IPS-20b (cell line): Measurements from ENCODE around the gene SOS1.
"Not testable (repeated sequence)": the region's sequence is repeated elsewhere in the genome, so short reads cannot be mapped to it uniquely, and the experiment has no call there.

Experiments used
- H3K27ac ChIP-seq: one replicate; pipeline ENCODE4 v1.5.1; 2013; ENCODE audit warnings: low read length
- H3K27me3 ChIP-seq: 2 replicates; pipeline ENCODE4 v1.6.1; 2013; ENCODE audit warnings: mild to moderate bottlenecking, low read length, inconsistent platforms; ENCODE audit not compliant: insufficient read depth
- H3K36me3 ChIP-seq: 2 replicates; pipeline ENCODE4 v1.6.1; 2013; ENCODE audit warnings: low read depth, mild to moderate bottlenecking, inconsistent platforms, low read length, moderate library complexity; ENCODE audit not compliant: insufficient read depth
- H3K4me1 ChIP-seq: 2 replicates; pipeline ENCODE4 v1.6.1; 2013; ENCODE audit warnings: mild to moderate bottlenecking, control low read depth, inconsistent platforms, low read length, moderate library complexity; ENCODE audit not compliant: insufficient read depth
- H3K4me3 ChIP-seq: 2 replicates; pipeline ENCODE4 v1.5.1; 2013; ENCODE audit warnings: mild to moderate bottlenecking, low read length, inconsistent platforms
- H3K9ac ChIP-seq: 2 replicates; pipeline ENCODE4 v1.6.1; 2013; ENCODE audit warnings: low read depth, mild to moderate bottlenecking, inconsistent platforms, low read length, moderate library complexity
- H3K9me3 ChIP-seq: 2 replicates; pipeline ENCODE4 v1.6.1; 2013; ENCODE audit warnings: mild to moderate bottlenecking, low read depth, low read length, inconsistent platforms; ENCODE audit not compliant: insufficient read depth

SOS1 gene

GRCh38 chr2:39120771-39121522 lies at the start of gene SOS1:
TSS of gene SOS1 (minus strand) at chr2:39121051. CDS start at chr2:39120422, 629 bp downstream.
- Histone ChIP-seq H3K9me3 (no peaks in the 10 kb centered on the region), H3K27ac (peak within 1 kb of the TSS; percentile 98), H3K4me1 (peaks cover 20% of the 10 kb centered on the region), H3K27me3 (no peaks in the 10 kb centered on the region), H3K9ac (peak within 1 kb of the TSS; percentile 90), H3K4me3 (peak within 1 kb of the TSS; percentile 82), H3K36me3 (peaks cover 6% of the 10 kb centered on the region; the same call in 1 of the 2 replicates)

DNA sequence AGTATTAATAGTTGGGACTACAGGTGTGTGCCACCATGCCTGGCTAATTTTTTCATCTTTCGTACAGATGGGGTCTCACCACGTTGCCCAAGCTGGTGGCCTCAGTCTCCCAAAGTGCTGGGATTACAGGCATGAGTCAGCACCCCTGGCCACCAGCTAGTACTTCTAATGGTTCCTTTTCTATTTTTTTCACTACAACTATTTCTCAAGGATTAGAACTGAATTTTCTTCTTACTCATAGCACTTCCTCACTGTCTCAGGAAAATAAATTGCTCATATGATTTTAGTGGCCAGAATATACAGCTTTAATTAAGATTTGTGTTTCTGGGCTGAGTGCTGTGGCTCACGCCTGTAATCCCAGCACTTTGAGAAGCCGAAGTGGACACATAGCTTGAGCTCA lies 43.2 kb upstream of the SOS1 start:
- H3K9me3 ChIP-seq = no peaks in the 10 kb centered on the region
- no peaks in the 10 kb centered on the region for H3K4me1 ChIP-seq
- no peak overlapping the region for H3K9ac ChIP-seq
- no peak overlapping the region for H3K4me3 ChIP-seq
- H3K27ac ChIP-seq = no peak overlapping the region
- no peaks in the 10 kb centered on the region for H3K36me3 ChIP-seq
- H3K27me3 ChIP-seq = no peaks in the 10 kb centered on the region

GRCh38 chr2:39160982-39161381 lies 40.1 kb upstream of the SOS1 start:
- H3K4me3 ChIP-seq = no peak overlapping the region
- H3K36me3 ChIP-seq = no peaks in the 10 kb centered on the region
- no peaks in the 10 kb centered on the region for H3K4me1 ChIP-seq
- H3K27me3 ChIP-seq = no peaks in the 10 kb centered on the region
- H3K9me3 ChIP-seq = no peaks in the 10 kb centered on the region
- H3K9ac ChIP-seq = no peak overlapping the region
- no peak overlapping the region for H3K27ac ChIP-seq

GRCh38 chr2:39159283-39159682 lies 38.4 kb upstream of the SOS1 start:
- Histone ChIP-seq H3K4me3 (no peak overlapping the region), H3K4me1 (no peaks in the 10 kb centered on the region), H3K36me3 (no peaks in the 10 kb centered on the region), H3K27me3 (no peaks in the 10 kb centered on the region), H3K27ac (no peak overlapping the region), H3K9ac (no peak overlapping the region), H3K9me3 (no peaks in the 10 kb centered on the region)

- H3K27me3 ChIP-seq = no peaks in the 10 kb centered on the region
- H3K4me3 ChIP-seq = no peak overlapping the region
- H3K9me3 ChIP-seq = no peaks in the 10 kb centered on the region
- H3K27ac ChIP-seq = no peak overlapping the region
- H3K4me1 ChIP-seq = no peaks in the 10 kb centered on the region
- no peaks in the 10 kb centered on the region for H3K36me3 ChIP-seq
- no peak overlapping the region for H3K9ac ChIP-seq
Observed at GRCh38 chr2:39158351-39158750, 37.5 kb upstream of the SOS1 start.

DNA sequence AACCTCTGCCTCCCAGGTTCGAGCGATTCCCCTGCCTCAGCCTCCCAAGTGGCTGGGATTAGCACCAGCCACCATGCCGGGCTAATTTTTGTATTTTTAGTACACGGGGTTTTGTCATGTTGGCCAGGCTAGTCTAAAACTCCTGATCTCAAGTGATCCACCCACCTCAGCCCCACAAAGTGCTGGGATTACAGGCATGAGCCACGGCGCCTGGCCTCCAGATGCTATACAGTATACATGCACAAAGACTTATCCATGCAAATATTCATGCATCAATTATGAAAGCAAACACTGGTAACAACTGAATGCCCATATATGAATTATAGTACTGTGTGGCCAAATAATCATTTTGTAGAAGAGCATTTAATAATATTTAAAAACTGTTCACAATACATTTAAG lies 36.0 kb upstream of the SOS1 start:
- no peaks in the 10 kb centered on the region for H3K27me3 ChIP-seq
- no peaks in the 10 kb centered on the region for H3K9me3 ChIP-seq
- H3K4me1 ChIP-seq = no peaks in the 10 kb centered on the region
- H3K9ac ChIP-seq = no peak overlapping the region
- no peaks in the 10 kb centered on the region for H3K36me3 ChIP-seq
- H3K4me3 ChIP-seq = no peak overlapping the region
- no peak overlapping the region for H3K27ac ChIP-seq

- no peak overlapping the region for H3K9ac ChIP-seq
- no peak overlapping the region for H3K27ac ChIP-seq
- H3K4me1 ChIP-seq = no peaks in the 10 kb centered on the region
- no peak overlapping the region for H3K4me3 ChIP-seq
- no peaks in the 10 kb centered on the region for H3K27me3 ChIP-seq
- H3K9me3 ChIP-seq = no peaks in the 10 kb centered on the region
- no peaks in the 10 kb centered on the region for H3K36me3 ChIP-seq
Observed at GRCh38 chr2:39156107-39156506, 35.3 kb upstream of the SOS1 start.

DNA sequence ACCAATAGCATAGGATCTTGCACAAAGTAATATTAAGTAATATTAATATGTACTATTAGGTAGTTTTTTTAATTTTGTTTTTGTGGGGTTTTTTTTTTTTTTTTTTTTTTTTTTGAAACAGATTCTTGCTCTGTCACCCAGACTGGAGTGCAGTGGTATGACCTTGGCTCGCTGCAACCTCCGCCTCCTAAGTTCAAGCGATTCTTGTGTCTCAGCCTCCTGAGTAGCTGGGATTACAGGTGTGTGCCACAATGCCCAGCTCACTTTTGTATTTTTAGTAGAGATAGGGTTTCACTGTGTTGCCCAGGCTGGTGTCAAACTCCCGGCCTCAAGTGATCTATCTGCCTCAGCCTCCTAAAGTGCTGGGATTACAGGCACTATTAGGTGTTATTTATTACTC lies 34.7 kb upstream of the SOS1 start:
- not testable (repeated sequence) for H3K9ac ChIP-seq, H3K4me1 ChIP-seq, H3K4me3 ChIP-seq, H3K27me3 ChIP-seq, H3K27ac ChIP-seq, H3K9me3 ChIP-seq, H3K36me3 ChIP-seq

- Histone ChIP-seq H3K27ac (no peak overlapping the region), H3K4me3 (no peak overlapping the region), H3K9me3 (no peaks in the 10 kb centered on the region), H3K36me3 (no peaks in the 10 kb centered on the region), H3K27me3 (no peaks in the 10 kb centered on the region), H3K9ac (no peak overlapping the region), H3K4me1 (no peaks in the 10 kb centered on the region)
Observed at GRCh38 chr2:39154944-39155343, 34.1 kb upstream of the SOS1 start.

- Histone ChIP-seq H3K9me3 (no peaks in the 10 kb centered on the region), H3K9ac (no peak overlapping the region), H3K4me3 (no peak overlapping the region), H3K4me1 (no peaks in the 10 kb centered on the region), H3K36me3 (no peaks in the 10 kb centered on the region), H3K27me3 (no peaks in the 10 kb centered on the region), H3K27ac (no peak overlapping the region)
Observed at GRCh38 chr2:39153312-39153711, 32.5 kb upstream of the SOS1 start.

DNA sequence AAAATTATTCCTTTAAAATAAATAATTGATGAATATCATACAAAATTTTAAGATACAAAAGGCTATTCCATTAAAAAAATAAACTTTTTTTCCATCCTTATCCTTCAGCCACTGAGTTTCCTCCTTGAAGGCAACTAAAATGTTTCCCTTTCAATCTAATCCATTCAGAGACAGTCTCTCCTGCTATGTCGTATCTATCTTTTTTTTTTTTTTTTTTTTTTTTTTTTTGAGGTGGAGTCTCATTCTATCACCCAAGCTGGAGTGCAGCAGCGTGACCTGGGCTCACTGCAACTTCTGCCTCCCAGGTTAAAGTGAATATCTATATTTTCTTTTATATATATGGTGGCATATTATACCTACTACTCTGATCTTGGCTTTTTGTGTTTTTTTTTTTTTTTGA lies 31.7 kb upstream of the SOS1 start:
- H3K4me1 ChIP-seq = no peaks in the 10 kb centered on the region
- no peaks in the 10 kb centered on the region for H3K27me3 ChIP-seq
- no peak overlapping the region for H3K27ac ChIP-seq
- H3K9me3 ChIP-seq = no peaks in the 10 kb centered on the region
- no peak overlapping the region for H3K4me3 ChIP-seq
- no peak overlapping the region for H3K9ac ChIP-seq
- no peaks in the 10 kb centered on the region for H3K36me3 ChIP-seq

GRCh38 chr2:39150890-39151497 lies 30.1 kb upstream of the SOS1 start:
- Histone ChIP-seq H3K27me3 (no peaks in the 10 kb centered on the region), H3K9ac (no peak overlapping the region), H3K36me3 (no peaks in the 10 kb centered on the region), H3K9me3 (no peaks in the 10 kb centered on the region), H3K4me1 (no peaks in the 10 kb centered on the region), H3K4me3 (no peak overlapping the region), H3K27ac (no peak overlapping the region)
